Measurements from ENCODE around the gene PLA2G2A.
"Not testable (repeated sequence)": the region's sequence is repeated elsewhere in the genome, so short reads cannot be mapped to it uniquely, and the experiment has no call there.

PLA2G2A gene

GRCh38 chr1:19979494-19979977 lies at the start of gene PLA2G2A:
TSS of gene PLA2G2A (minus strand) at chr1:19979618. CDS start at chr1:19978773, 845 bp downstream.
- no peak for DNase-seq

GRCh38 chr1:20028726-20029125 lies 49.3 kb upstream of the PLA2G2A start:
- DNase-seq: no peak

- no peak for DNase-seq
Measured at GRCh38 chr1:20028125-20028524, 48.7 kb upstream of the PLA2G2A start.

GRCh38 chr1:20017741-20018140 lies 38.3 kb upstream of the PLA2G2A start:
- no peak for DNase-seq

- DNase-seq: no peak
Measured at GRCh38 chr1:20014153-20014552, 34.7 kb upstream of the PLA2G2A start.

GRCh38 chr1:20010016-20010415 lies 30.6 kb upstream of the PLA2G2A start:
- DNase-seq: no peak

- no peak for DNase-seq
Measured at GRCh38 chr1:20009212-20009611, 29.8 kb upstream of the PLA2G2A start.

- DNase-seq: no peak
Measured at GRCh38 chr1:20008391-20008841, 29.0 kb upstream of the PLA2G2A start.

GRCh38 chr1:19998823-19999222 lies 19.4 kb upstream of the PLA2G2A start:
- not testable (repeated sequence) for DNase-seq

GRCh38 chr1:19990689-19991088 lies 11.3 kb upstream of the PLA2G2A start:
- DNase-seq: no peak

- not testable (repeated sequence) for DNase-seq
Measured at GRCh38 chr1:19990182-19990582, 10.8 kb upstream of the PLA2G2A start.

- DNase-seq: no peak
Measured at GRCh38 chr1:19988267-19989006, 9.0 kb upstream of the PLA2G2A start.

- DNase-seq: no peak
Measured at GRCh38 chr1:19987719-19988118, 8.3 kb upstream of the PLA2G2A start.

GRCh38 chr1:19984409-19985016 lies 5.1 kb upstream of the PLA2G2A start:
- not testable (repeated sequence) for DNase-seq

- no peak for DNase-seq
Measured at GRCh38 chr1:19981507-19982312, 2.3 kb upstream of the PLA2G2A start.

- no peak for DNase-seq
Measured at GRCh38 chr1:19981170-19981506, 1.7 kb upstream of the PLA2G2A start.

GRCh38 chr1:19980314-19980713 lies 896 bp upstream of the PLA2G2A start:
- no peak for DNase-seq

GRCh38 chr1:19978143-19978542 lies 1.3 kb downstream of the PLA2G2A start:
- no peak for DNase-seq

GRCh38 chr1:19976317-19977003 lies 3.0 kb downstream of the PLA2G2A start:
- no peak for DNase-seq

GRCh38 chr1:19975423-19976193 lies 3.8 kb downstream of the PLA2G2A start:
- no peak for DNase-seq

GRCh38 chr1:19974822-19975416 lies 4.5 kb downstream of the PLA2G2A start:
- no peak for DNase-seq

- DNase-seq: no peak
Measured at GRCh38 chr1:19973616-19974015, 5.8 kb downstream of the PLA2G2A start.
